Stomach smooth muscle (tissue), 2 donors: ENCODE measurements around the gene ZC3H12D.
A peak's percentile ranks its signal among the peaks of the same experiment; 100 is the strongest.

Experiments used
- H3K27ac ChIP-seq: one replicate; pipeline ENCODE4 v1.7.0; 2013; ENCODE audit warnings: mild to moderate bottlenecking, low read length, inconsistent platforms
- H3K27me3 ChIP-seq, 2 donors: one replicate each; pipeline ENCODE4 v1.7.0; 2013; ENCODE audit warnings: low read length in 2 of 2; ENCODE audit not compliant: insufficient read depth in 2 of 2, control insufficient read depth in 1 of 2
- H3K36me3 ChIP-seq, 2 donors: one replicate each; pipeline ENCODE4 v1.7.0; 2013; ENCODE audit warnings: low read length in 2 of 2; ENCODE audit not compliant: control insufficient read depth in 2 of 2, insufficient read depth in 2 of 2
- H3K4me1 ChIP-seq: one replicate; pipeline ENCODE4 v1.7.0; 2013; ENCODE audit warnings: low read length; ENCODE audit not compliant: control insufficient read depth, insufficient read depth
- H3K4me3 ChIP-seq, 2 donors: one replicate each; pipeline ENCODE4 v1.7.0; 2013; ENCODE audit warnings: low read length in 2 of 2
- H3K9ac ChIP-seq, 2 donors: one replicate each; pipeline ENCODE4 v1.7.0; 2013; ENCODE audit warnings: low read length in 2 of 2, mild to moderate bottlenecking in 1 of 2
- H3K9me3 ChIP-seq, 2 donors: one replicate each; pipeline ENCODE4 v1.7.0; 2013; ENCODE audit warnings: low read length in 2 of 2; ENCODE audit not compliant: control insufficient read depth in 2 of 2
- donor health status: healthy.
- donor health status: Pancreatic carcinoma.

ZC3H12D gene

GRCh38 chr6:149441740-149442139 lies 43.1 kb downstream of the ZC3H12D start:
- Histone ChIP-seq H3K9me3 (no peaks in the 10 kb centered on the region), H3K27me3 (no peaks in the 10 kb centered on the region), H3K27ac (no peak overlapping the region), H3K36me3 (no peaks in the 10 kb centered on the region), H3K4me1 (no peaks in the 10 kb centered on the region), H3K9ac (no peak overlapping the region), H3K4me3 (no peak overlapping the region)

- H3K27ac ChIP-seq = no peak overlapping the region
- H3K4me3 ChIP-seq = no peak overlapping the region
- no peaks in the 10 kb centered on the region for H3K4me1 ChIP-seq
- H3K27me3 ChIP-seq = no peaks in the 10 kb centered on the region
- H3K9ac ChIP-seq = no peak overlapping the region
- H3K36me3 ChIP-seq = no peaks in the 10 kb centered on the region
- no peaks in the 10 kb centered on the region for H3K9me3 ChIP-seq
Observed at GRCh38 chr6:149440735-149441671, 43.8 kb downstream of the ZC3H12D start.

- Histone ChIP-seq H3K4me1 (no peaks in the 10 kb centered on the region), H3K36me3 (no peaks in the 10 kb centered on the region), H3K27me3 (no peaks in the 10 kb centered on the region), H3K27ac (no peak overlapping the region), H3K4me3 (no peak overlapping the region), H3K9ac (no peak overlapping the region), H3K9me3 (no peaks in the 10 kb centered on the region)
Observed at GRCh38 chr6:149439626-149440025, 45.2 kb downstream of the ZC3H12D start.

GRCh38 chr6:149438855-149439254 lies 46.0 kb downstream of the ZC3H12D start:
- Histone ChIP-seq H3K4me3 (no peak overlapping the region), H3K9me3 (no peaks in the 10 kb centered on the region), H3K36me3 (no peaks in the 10 kb centered on the region), H3K27me3 (no peaks in the 10 kb centered on the region), H3K27ac (no peak overlapping the region), H3K4me1 (peaks cover 2% of the 10 kb centered on the region), H3K9ac (no peak overlapping the region)

GRCh38 chr6:149437212-149437611 lies 47.6 kb downstream of the ZC3H12D start:
- no peak overlapping the region for H3K27ac ChIP-seq
- no peaks in the 10 kb centered on the region for H3K9me3 ChIP-seq
- peaks cover 2% of the 10 kb centered on the region for H3K4me1 ChIP-seq
- no peak overlapping the region for H3K9ac ChIP-seq
- no peaks in the 10 kb centered on the region for H3K36me3 ChIP-seq
- H3K27me3 ChIP-seq = no peaks in the 10 kb centered on the region
- no peak overlapping the region for H3K4me3 ChIP-seq

- Histone ChIP-seq H3K4me3 (no peak overlapping the region), H3K4me1 (peaks cover 2% of the 10 kb centered on the region), H3K36me3 (no peaks in the 10 kb centered on the region), H3K27me3 (no peaks in the 10 kb centered on the region), H3K9ac (no peak overlapping the region), H3K27ac (no peak overlapping the region), H3K9me3 (no peaks in the 10 kb centered on the region)
Observed at GRCh38 chr6:149436647-149437046, 48.2 kb downstream of the ZC3H12D start.

- H3K27ac ChIP-seq = no peak overlapping the region
- no peak overlapping the region for H3K4me3 ChIP-seq
Observed at GRCh38 chr6:149435919-149436586, 48.8 kb downstream of the ZC3H12D start.

GRCh38 chr6:149433881-149434280 lies 50.9 kb downstream of the ZC3H12D start:
- no peaks in the 10 kb centered on the region for H3K9me3 ChIP-seq
- no peaks in the 10 kb centered on the region for H3K27me3 ChIP-seq
- H3K4me3 ChIP-seq = no peak overlapping the region
- no peak overlapping the region for H3K9ac ChIP-seq
- no peaks in the 10 kb centered on the region for H3K36me3 ChIP-seq
- no peak overlapping the region for H3K27ac ChIP-seq
- H3K4me1 ChIP-seq = peaks cover 2% of the 10 kb centered on the region

More at GRCh38 chr6:149435919-149436586, 48.8 kb downstream of the ZC3H12D start:
- Histone ChIP-seq H3K36me3 (no peaks in the 10 kb centered on the region), H3K4me1 (peaks cover 2% of the 10 kb centered on the region), H3K27me3 (no peaks in the 10 kb centered on the region), H3K9ac (no peak overlapping the region), H3K9me3 (no peaks in the 10 kb centered on the region)

GRCh38 chr6:149433405-149433804 lies 51.4 kb downstream of the ZC3H12D start:
- no peaks in the 10 kb centered on the region for H3K36me3 ChIP-seq
- no peak overlapping the region for H3K27ac ChIP-seq
- H3K27me3 ChIP-seq = no peaks in the 10 kb centered on the region
- no peak overlapping the region for H3K4me3 ChIP-seq
- H3K4me1 ChIP-seq = peaks cover 2% of the 10 kb centered on the region
- H3K9me3 ChIP-seq = no peaks in the 10 kb centered on the region
- no peak overlapping the region for H3K9ac ChIP-seq

GRCh38 chr6:149431905-149432775 lies 52.7 kb downstream of the ZC3H12D start:
- Histone ChIP-seq H3K9me3 (no peaks in the 10 kb centered on the region), H3K27me3 (no peaks in the 10 kb centered on the region), H3K9ac (peak overlapping the region in 1 of 2 donors; percentile 34), H3K36me3 (no peaks in the 10 kb centered on the region), H3K4me1 (peaks cover 2% of the 10 kb centered on the region), H3K4me3 (peak overlapping the region; percentile 37 to 62), H3K27ac (no peak overlapping the region)
